ENCODE data around the gene DIAPH3.

Gene DIAPH3

GRCh38 chr13:59787679-59788078 is 376.0 kb downstream of the DIAPH3 start:
- no peak for DNase-seq (ENCODE audit: low read depth)

GRCh38 chr13:59782696-59783095 is 381.0 kb downstream of the DIAPH3 start:
- DNase-seq (ENCODE audit: low read depth): no peak

GRCh38 chr13:59780058-59780457 is 383.7 kb downstream of the DIAPH3 start:
- DNase-seq (ENCODE audit: low read depth): no peak

GRCh38 chr13:59776924-59777690 is 386.6 kb downstream of the DIAPH3 start:
- DNase-seq (ENCODE audit: low read depth): no peak

GRCh38 chr13:59774491-59774971 is 389.2 kb downstream of the DIAPH3 start:
- no peak for DNase-seq (ENCODE audit: low read depth)

GRCh38 chr13:59771272-59771671 is 392.5 kb downstream of the DIAPH3 start:
- no peak for DNase-seq (ENCODE audit: low read depth)

GRCh38 chr13:59770451-59770850 is 393.3 kb downstream of the DIAPH3 start:
- DNase-seq (ENCODE audit: low read depth): no peak

- DNase-seq (ENCODE audit: low read depth): no peak
Measured at GRCh38 chr13:59766236-59766635, 397.5 kb downstream of the DIAPH3 start.

GRCh38 chr13:59755632-59756290 is 408.0 kb downstream of the DIAPH3 start:
- no peak for DNase-seq (ENCODE audit: low read depth)

GRCh38 chr13:59754411-59754810 is 409.3 kb downstream of the DIAPH3 start:
- DNase-seq (ENCODE audit: low read depth): no peak

GRCh38 chr13:59750860-59751259 is 412.9 kb downstream of the DIAPH3 start:
- no peak for DNase-seq (ENCODE audit: low read depth)

- DNase-seq (ENCODE audit: low read depth): no peak
Measured at GRCh38 chr13:59748046-59748445, 415.7 kb downstream of the DIAPH3 start.

GRCh38 chr13:59747529-59747928 is 416.2 kb downstream of the DIAPH3 start:
- no peak for DNase-seq (ENCODE audit: low read depth)

GRCh38 chr13:59746291-59746962 is 417.3 kb downstream of the DIAPH3 start:
- DNase-seq (ENCODE audit: low read depth): no peak

- no peak for DNase-seq (ENCODE audit: low read depth)
Measured at GRCh38 chr13:59745392-59745788, 418.3 kb downstream of the DIAPH3 start.

- DNase-seq (ENCODE audit: low read depth): no peak
Measured at GRCh38 chr13:59744747-59745391, 418.9 kb downstream of the DIAPH3 start.

GRCh38 chr13:59743195-59743594 is 420.5 kb downstream of the DIAPH3 start:
- no peak for DNase-seq (ENCODE audit: low read depth)

- no peak for DNase-seq (ENCODE audit: low read depth)
Measured at GRCh38 chr13:59742467-59742866, 421.3 kb downstream of the DIAPH3 start.

- DNase-seq (ENCODE audit: low read depth): no peak
Measured at GRCh38 chr13:59738921-59739320, 424.8 kb downstream of the DIAPH3 start.

- DNase-seq (ENCODE audit: low read depth): no peak
Measured at GRCh38 chr13:59734393-59734792, 429.3 kb downstream of the DIAPH3 start.

GRCh38 chr13:59733744-59734143 is 430.0 kb downstream of the DIAPH3 start:
- DNase-seq (ENCODE audit: low read depth): no peak

- no peak for DNase-seq (ENCODE audit: low read depth)
Measured at GRCh38 chr13:59730026-59730425, 433.7 kb downstream of the DIAPH3 start.

Measured in CMK (cell line).